ENCODE data around the gene RANBP3L. TPM values are rescaled to one million over a fixed set of nuclear protein-coding genes. Genes with fewer than 3 reads are reported as not detected.

Gene RANBP3L
- total and polyA plus RNA-seq, 4 donors, result 0.33 to 9.2 (median 2.1) TPM

DNA sequence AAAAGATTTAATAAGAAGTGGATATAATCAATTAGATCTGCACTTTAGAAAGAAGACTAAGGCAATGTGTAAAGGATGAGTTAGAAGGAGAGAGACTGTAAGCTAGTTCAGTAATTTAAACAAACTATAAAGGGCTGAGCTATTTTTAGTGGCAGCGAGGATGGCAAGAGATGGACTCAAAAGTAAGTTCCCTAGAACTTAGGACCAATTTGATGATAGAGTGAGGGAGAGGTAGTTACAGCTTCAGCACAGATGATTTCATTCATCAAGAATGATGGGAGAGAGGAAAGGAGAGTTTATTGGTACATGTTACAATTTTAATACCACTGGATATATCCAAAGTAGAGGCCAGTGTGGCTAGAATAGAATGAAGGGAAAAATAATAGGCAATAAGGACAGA is 79.1 kb downstream of the RANBP3L start:
- Histone ChIP-seq H3K4me3 (ENCODE audit: low read depth in 1 of 3, low read length in 3 of 3) (no peak overlapping the region), H3K27ac (ENCODE audit: low read depth in 1 of 2, low read length in 2 of 2) (no peak overlapping the region), H3K9me3 (ENCODE audit: control insufficient read depth in 4 of 4, low read length in 3 of 4) (no peaks in the 10 kb centered on the region), H3K36me3 (ENCODE audit: control insufficient read depth in 4 of 4, insufficient read depth in 3 of 4, low read depth in 1 of 4, low read length in 3 of 4) (peaks cover 1 to 59% (median 45%) of the 10 kb centered on the region in 4 donors), H3K9ac (ENCODE audit: low read depth in 1 of 2, low read length in 2 of 2) (no peak overlapping the region), H3K4me1 (ENCODE audit: control insufficient read depth in 4 of 4, insufficient read depth in 4 of 4, low read length in 3 of 4) (peaks cover 0 to 10% (median 0%) of the 10 kb centered on the region in 4 donors), H3K27me3 (ENCODE audit: control insufficient read depth in 4 of 4, insufficient read depth in 4 of 4, low read length in 3 of 4) (no peaks in the 10 kb centered on the region)
- 96% methylated on average over 1 of the region's 1 CpG for WGBS
- no peak for DNase-seq (ENCODE audit: low spot score)
- no peak for TF ChIP-seq EGR1 (IDR thresholded peaks at IDR 0.05; ENCODE audit: low read depth in 2 of 2)
- no peak for TF ChIP-seq HNF4A (conservative IDR thresholded peaks at IDR 0.05)
- no peak for TF ChIP-seq JUND (IDR thresholded peaks at IDR 0.05)
- TF ChIP-seq SP1 (IDR thresholded peaks at IDR 0.05), result no peak
- no peak for TF ChIP-seq YY1 (IDR thresholded peaks at IDR 0.05)
- TF ChIP-seq HNF4G (IDR thresholded peaks at IDR 0.05), result no peak
- no peak for TF ChIP-seq MAX (IDR thresholded peaks at IDR 0.05)
- no peak for TF ChIP-seq NR2F2 (IDR thresholded peaks at IDR 0.05)
- TF ChIP-seq FOXA2 (IDR thresholded peaks at IDR 0.05), result no peak
- TF ChIP-seq CTCF (IDR thresholded peaks at IDR 0.05; ENCODE audit: low read depth, low read length, missing input control), result no peak
- TF ChIP-seq FOXA1 (IDR thresholded peaks at IDR 0.05), result no peak
- no peak for TF ChIP-seq RXRA (IDR thresholded peaks at IDR 0.05)
- TF ChIP-seq, protein P1, sequence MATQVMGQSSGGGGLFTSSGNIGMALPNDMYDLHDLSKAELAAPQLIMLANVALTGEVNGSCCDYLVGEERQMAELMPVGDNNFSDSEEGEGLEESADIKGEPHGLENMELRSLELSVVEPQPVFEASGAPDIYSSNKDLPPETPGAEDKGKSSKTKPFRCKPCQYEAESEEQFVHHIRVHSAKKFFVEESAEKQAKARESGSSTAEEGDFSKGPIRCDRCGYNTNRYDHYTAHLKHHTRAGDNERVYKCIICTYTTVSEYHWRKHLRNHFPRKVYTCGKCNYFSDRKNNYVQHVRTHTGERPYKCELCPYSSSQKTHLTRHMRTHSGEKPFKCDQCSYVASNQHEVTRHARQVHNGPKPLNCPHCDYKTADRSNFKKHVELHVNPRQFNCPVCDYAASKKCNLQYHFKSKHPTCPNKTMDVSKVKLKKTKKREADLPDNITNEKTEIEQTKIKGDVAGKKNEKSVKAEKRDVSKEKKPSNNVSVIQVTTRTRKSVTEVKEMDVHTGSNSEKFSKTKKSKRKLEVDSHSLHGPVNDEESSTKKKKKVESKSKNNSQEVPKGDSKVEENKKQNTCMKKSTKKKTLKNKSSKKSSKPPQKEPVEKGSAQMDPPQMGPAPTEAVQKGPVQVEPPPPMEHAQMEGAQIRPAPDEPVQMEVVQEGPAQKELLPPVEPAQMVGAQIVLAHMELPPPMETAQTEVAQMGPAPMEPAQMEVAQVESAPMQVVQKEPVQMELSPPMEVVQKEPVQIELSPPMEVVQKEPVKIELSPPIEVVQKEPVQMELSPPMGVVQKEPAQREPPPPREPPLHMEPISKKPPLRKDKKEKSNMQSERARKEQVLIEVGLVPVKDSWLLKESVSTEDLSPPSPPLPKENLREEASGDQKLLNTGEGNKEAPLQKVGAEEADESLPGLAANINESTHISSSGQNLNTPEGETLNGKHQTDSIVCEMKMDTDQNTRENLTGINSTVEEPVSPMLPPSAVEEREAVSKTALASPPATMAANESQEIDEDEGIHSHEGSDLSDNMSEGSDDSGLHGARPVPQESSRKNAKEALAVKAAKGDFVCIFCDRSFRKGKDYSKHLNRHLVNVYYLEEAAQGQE (IDR thresholded peaks at IDR 0.05), result no peak
- TF ChIP-seq TAF1 (conservative IDR thresholded peaks at IDR 0.05), result no peak
- TF ChIP-seq, protein P2, sequence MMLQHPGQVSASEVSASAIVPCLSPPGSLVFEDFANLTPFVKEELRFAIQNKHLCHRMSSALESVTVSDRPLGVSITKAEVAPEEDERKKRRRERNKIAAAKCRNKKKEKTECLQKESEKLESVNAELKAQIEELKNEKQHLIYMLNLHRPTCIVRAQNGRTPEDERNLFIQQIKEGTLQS (IDR thresholded peaks at IDR 0.05), result no peak

- H3K9me3 ChIP-seq (ENCODE audit: control insufficient read depth in 4 of 4, low read length in 3 of 4), result no peaks in the 10 kb centered on the region
- peaks cover 0 to 10% (median 0%) of the 10 kb centered on the region in 4 donors for H3K4me1 ChIP-seq (ENCODE audit: control insufficient read depth in 4 of 4, insufficient read depth in 4 of 4, low read length in 3 of 4)
- DNase-seq (ENCODE audit: low spot score), result no peak
- H3K27me3 ChIP-seq (ENCODE audit: control insufficient read depth in 4 of 4, insufficient read depth in 4 of 4, low read length in 3 of 4), result no peaks in the 10 kb centered on the region
- peaks cover 4 to 71% (median 49%) of the 10 kb centered on the region in 4 donors for H3K36me3 ChIP-seq (ENCODE audit: control insufficient read depth in 4 of 4, insufficient read depth in 3 of 4, low read depth in 1 of 4, low read length in 3 of 4)
- no peak for TF ChIP-seq GABPA (IDR thresholded peaks at IDR 0.05 in 1 of 2, conservative IDR thresholded peaks at IDR 0.05 in 1 of 2)
- TF ChIP-seq JUND (IDR thresholded peaks at IDR 0.05), result no peak
- TF ChIP-seq YY1 (IDR thresholded peaks at IDR 0.05), result no peak
- TF ChIP-seq SP1 (IDR thresholded peaks at IDR 0.05), result no peak
- H3K4me3 ChIP-seq (ENCODE audit: low read depth in 1 of 3, low read length in 3 of 3), result no peak overlapping the region
- WGBS, result 94% methylated on average over 1 of the region's 1 CpG
- no peak overlapping the region for H3K27ac ChIP-seq (ENCODE audit: low read depth in 1 of 2, low read length in 2 of 2)
- no peak overlapping the region for H3K9ac ChIP-seq (ENCODE audit: low read depth in 1 of 2, low read length in 2 of 2)
These were observed 83.7 kb downstream of the RANBP3L start for GRCh38 chr5:36217988-36218387.

All from liver (tissue), 9 donors.